OCI-LY1 (cell line): ENCODE measurements around the gene TMEM9B.

ENCODE experiments used
- H2AFZ ChIP-seq: fragments of 200-600 bp; sonication (generic), shearing (Covaris generic); 2 replicates; pipeline ENCODE4 v1.6.0; 2014; ENCODE audit warnings: antibody characterized with exemption, mild to moderate bottlenecking, low read length
- H3F3A ChIP-seq: fragments of 200-600 bp; sonication (generic), shearing (Covaris generic); 2 replicates; pipeline ENCODE4 v1.6.0; 2014; ENCODE audit warnings: mild to moderate bottlenecking, antibody characterized with exemption, low read length, moderate library complexity; ENCODE audit not compliant: insufficient read depth
- H3K27ac ChIP-seq: fragments of 200-600 bp; sonication (generic); 2 replicates; pipeline ENCODE4 v1.5.1; 2014; ENCODE audit warnings: low read length, mixed run types, mild to moderate bottlenecking, low read depth; ENCODE audit not compliant: poor library complexity, severe bottlenecking
- H3K27me3 ChIP-seq: fragments of 200-600 bp; sonication (generic); 2 replicates; pipeline ENCODE4 v1.6.0; 2014; ENCODE audit warnings: antibody characterized with exemption, mild to moderate bottlenecking, low read length, moderate library complexity; ENCODE audit not compliant: insufficient read depth
- H3K36me3 ChIP-seq: fragments of 200-600 bp; sonication (generic); 2 replicates; pipeline ENCODE4 v1.6.1; 2014; ENCODE audit warnings: mild to moderate bottlenecking, antibody characterized with exemption, low read length, moderate library complexity, mixed read lengths; ENCODE audit not compliant: insufficient read depth
- H3K4me1 ChIP-seq: fragments of 200-600 bp; sonication (generic); 2 replicates; pipeline ENCODE4 v1.5.1; 2014; ENCODE audit warnings: mild to moderate bottlenecking, low read length, moderate library complexity; ENCODE audit not compliant: insufficient read depth, severe bottlenecking
- H3K4me2 ChIP-seq: fragments of 200-600 bp; sonication (generic), shearing (Covaris generic); 2 replicates; pipeline ENCODE4 v1.6.1; 2014; ENCODE audit warnings: low read length
- H3K4me3 ChIP-seq: fragments of 200-600 bp; sonication (generic); 2 replicates; pipeline ENCODE4 v1.5.1; 2014; ENCODE audit warnings: low read length, low read depth, mild to moderate bottlenecking, mixed read lengths; ENCODE audit not compliant: poor library complexity, severe bottlenecking
- H3K79me2 ChIP-seq: fragments of 200-600 bp; shearing (Covaris generic); 2 replicates; pipeline ENCODE4 v1.6.1; 2016; ENCODE audit warnings: mixed run types, low read length, mixed read lengths; ENCODE audit not compliant: insufficient read depth
- H3K9ac ChIP-seq: fragments of 200-600 bp; sonication (generic), shearing (Covaris generic); 2 replicates; pipeline ENCODE4 v1.6.1; 2014; ENCODE audit warnings: mild to moderate bottlenecking, low read length, mixed read lengths
- H3K9me2 ChIP-seq: fragments of 200-600 bp; sonication (generic), shearing (Covaris generic); 2 replicates; pipeline ENCODE4 v1.6.1; 2014; ENCODE audit warnings: low read depth, mild to moderate bottlenecking, low read length, mixed read lengths
- H3K9me3 ChIP-seq: fragments of 200-600 bp; shearing (Covaris generic); 2 replicates; pipeline ENCODE4 v1.6.1; 2014; ENCODE audit warnings: low read length, mixed read lengths
- H4K20me1 ChIP-seq: fragments of 200-600 bp; sonication (generic), shearing (Covaris generic); 2 replicates; pipeline ENCODE4 v1.6.0; 2016; ENCODE audit warnings: mild to moderate bottlenecking, low read length; ENCODE audit not compliant: insufficient read depth
- EZH2 ChIP-seq: fragments of 200-600 bp; sonication (generic), shearing (Covaris generic); IDR thresholded peaks from 2 replicates; pipeline ENCODE4 v1.8.0; 2017; ENCODE audit warnings: borderline replicate concordance, mixed run types, mild to moderate bottlenecking, antibody characterized with exemption, low read length, moderate library complexity, mixed read lengths
- TF ChIP-seq, protein P1 (sequence below): fragments of 200-600 bp; sonication (generic), shearing (Covaris generic); IDR thresholded peaks from 2 replicates; pipeline ENCODE4 v1.5.1; 2017; ENCODE audit warnings: mild to moderate bottlenecking, antibody characterized with exemption, low read length, moderate library complexity, mixed read lengths

TMEM9B gene

DNA sequence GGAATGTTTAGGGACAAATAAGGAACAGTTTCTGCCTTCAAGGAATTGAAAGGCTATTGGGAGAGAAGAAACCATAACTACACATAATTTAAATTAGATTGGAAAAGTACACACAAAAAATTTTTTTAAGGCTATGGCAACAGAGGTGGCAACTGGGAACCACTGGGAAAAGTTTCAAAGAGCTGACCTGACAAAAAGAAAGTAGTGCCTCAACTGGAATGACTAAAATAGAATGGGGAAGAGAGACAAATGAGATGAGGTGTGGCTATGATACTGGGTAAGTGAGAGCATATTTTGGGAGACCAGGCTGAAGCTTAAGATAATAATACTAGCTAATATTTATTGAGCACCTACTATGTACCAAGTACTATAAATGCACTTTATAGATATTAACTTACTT, 56.1 kb downstream of the TMEM9B start:
- Histone ChIP-seq H3K4me1 (peaks cover 16% of the 10 kb centered on the region), H4K20me1 (no peaks in the 10 kb centered on the region), H3F3A (no peaks in the 10 kb centered on the region), H3K4me3 (no peak overlapping the region), H3K4me2 (no peak overlapping the region), H3K79me2 (no peaks in the 10 kb centered on the region), H3K27ac (no peak overlapping the region), H3K9ac (no peak overlapping the region), H3K27me3 (no peaks in the 10 kb centered on the region), H2AFZ (no peak overlapping the region), H3K36me3 (no peaks in the 10 kb centered on the region), H3K9me2 (no peaks in the 10 kb centered on the region), H3K9me3 (no peaks in the 10 kb centered on the region)
- TF ChIP-seq EZH2, result no peak
- TF ChIP-seq, protein P1, sequence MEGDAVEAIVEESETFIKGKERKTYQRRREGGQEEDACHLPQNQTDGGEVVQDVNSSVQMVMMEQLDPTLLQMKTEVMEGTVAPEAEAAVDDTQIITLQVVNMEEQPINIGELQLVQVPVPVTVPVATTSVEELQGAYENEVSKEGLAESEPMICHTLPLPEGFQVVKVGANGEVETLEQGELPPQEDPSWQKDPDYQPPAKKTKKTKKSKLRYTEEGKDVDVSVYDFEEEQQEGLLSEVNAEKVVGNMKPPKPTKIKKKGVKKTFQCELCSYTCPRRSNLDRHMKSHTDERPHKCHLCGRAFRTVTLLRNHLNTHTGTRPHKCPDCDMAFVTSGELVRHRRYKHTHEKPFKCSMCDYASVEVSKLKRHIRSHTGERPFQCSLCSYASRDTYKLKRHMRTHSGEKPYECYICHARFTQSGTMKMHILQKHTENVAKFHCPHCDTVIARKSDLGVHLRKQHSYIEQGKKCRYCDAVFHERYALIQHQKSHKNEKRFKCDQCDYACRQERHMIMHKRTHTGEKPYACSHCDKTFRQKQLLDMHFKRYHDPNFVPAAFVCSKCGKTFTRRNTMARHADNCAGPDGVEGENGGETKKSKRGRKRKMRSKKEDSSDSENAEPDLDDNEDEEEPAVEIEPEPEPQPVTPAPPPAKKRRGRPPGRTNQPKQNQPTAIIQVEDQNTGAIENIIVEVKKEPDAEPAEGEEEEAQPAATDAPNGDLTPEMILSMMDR, result no peak

GRCh38 chr11:8907116-8907515, 57.1 kb downstream of the TMEM9B start:
- Histone ChIP-seq H3K4me1 (peaks cover 11% of the 10 kb centered on the region), H3K27ac (no peak overlapping the region), H3K9ac (no peak overlapping the region), H3K4me3 (no peak overlapping the region), H3K9me2 (no peaks in the 10 kb centered on the region), H3K36me3 (no peaks in the 10 kb centered on the region), H3K79me2 (no peaks in the 10 kb centered on the region), H2AFZ (no peak overlapping the region), H3K9me3 (no peaks in the 10 kb centered on the region), H4K20me1 (no peaks in the 10 kb centered on the region), H3K27me3 (no peaks in the 10 kb centered on the region), H3F3A (no peaks in the 10 kb centered on the region), H3K4me2 (no peak overlapping the region)
- TF ChIP-seq, protein P1, result no peak
- TF ChIP-seq EZH2, result no peak

- no peak overlapping the region for H2AFZ ChIP-seq
- H3K9me3 ChIP-seq, result no peaks in the 10 kb centered on the region
- no peak overlapping the region for H3K27ac ChIP-seq
- TF ChIP-seq EZH2, result no peak
- TF ChIP-seq, protein P1, result no peak
- no peaks in the 10 kb centered on the region for H4K20me1 ChIP-seq
- H3K27me3 ChIP-seq, result no peaks in the 10 kb centered on the region
- no peak overlapping the region for H3K9ac ChIP-seq
- no peaks in the 10 kb centered on the region for H3K36me3 ChIP-seq
- H3K4me1 ChIP-seq, result peaks cover 6% of the 10 kb centered on the region
- H3K79me2 ChIP-seq, result no peaks in the 10 kb centered on the region
- H3K4me2 ChIP-seq, result no peak overlapping the region
- H3F3A ChIP-seq, result no peaks in the 10 kb centered on the region
- no peak overlapping the region for H3K4me3 ChIP-seq
- no peaks in the 10 kb centered on the region for H3K9me2 ChIP-seq
Observed at GRCh38 chr11:8905528-8906165, 58.6 kb downstream of the TMEM9B start.
